Heart left ventricle (tissue), 13 donors: ENCODE results near the gene HDLBP.

ENCODE experiments used
- POLR2A ChIP-seq, 2 donors: fragments of 450-650 bp; IDR thresholded peaks; one replicate each; pipeline ENCODE4 v1.6.1; 2017; ENCODE audit warnings: antibody characterized with exemption in 2 of 2, mild to moderate bottlenecking in 2 of 2, moderate library complexity in 2 of 2
- TF ChIP-seq, protein P1 (sequence below), 12 donors: fragments of 200-600 bp; sonication (generic) in 4 of 12; IDR thresholded peaks; one replicate each; pipeline versions ENCODE4 v1.5.0 to v1.8.0; 2018 to 2022; ENCODE audit warnings: antibody characterized with exemption in 12 of 12, mild to moderate bottlenecking in 5 of 12
- donor health status: ischemic (EF 13 %, LVEDD 7.1; RV severe dilation, severe dysfunction).
- donor health status: DM: no; HTN: yes; CAD: no.
- donor health status: DM: no; HTN: no; CAD: no.
- donor health status: ischemic (EF 25% LVEDD 6.9; RV normal size, moderate dysfunction).
- donor health status: ischemic (EF 25% LVEDD 5.7; RV mildly dilated, moderate dysfunction).
- donor health status: ischemic (EF 35%, LVEDD 5.7; RV mildly dilated, moderate dysfunction).
- donor health status: nonischemic (EF 11% LVEDD 7.7; RV severe dilation, severe dysfunction).
- donor health status: DM: yes; HTN: yes; CAD: no.
- donor health status: PGD.
- donor health status: ischemic (EF 29% LVEDD 5.4; RV normal size, mild dysfunction).
- donor health status: nonischemic (EF 23%, LVEDD 6.1; RV moderate dilation, normal function).

DNA sequence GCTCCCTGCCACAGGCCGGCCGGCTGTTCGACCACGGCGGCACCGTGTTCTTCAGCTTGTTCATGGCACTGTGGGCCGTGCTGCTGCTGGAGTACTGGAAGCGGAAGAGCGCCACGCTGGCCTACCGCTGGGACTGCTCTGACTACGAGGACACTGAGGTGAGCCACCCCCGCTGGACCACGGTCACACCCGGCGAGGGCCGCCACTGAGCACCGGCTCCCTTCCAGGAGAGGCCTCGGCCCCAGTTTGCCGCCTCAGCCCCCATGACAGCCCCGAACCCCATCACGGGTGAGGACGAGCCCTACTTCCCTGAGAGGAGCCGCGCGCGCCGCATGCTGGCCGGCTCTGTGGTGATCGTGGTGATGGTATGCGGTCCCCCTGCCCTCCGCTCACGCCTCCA lies 106.2 kb downstream of the HDLBP start:
- TF ChIP-seq, protein P1, sequence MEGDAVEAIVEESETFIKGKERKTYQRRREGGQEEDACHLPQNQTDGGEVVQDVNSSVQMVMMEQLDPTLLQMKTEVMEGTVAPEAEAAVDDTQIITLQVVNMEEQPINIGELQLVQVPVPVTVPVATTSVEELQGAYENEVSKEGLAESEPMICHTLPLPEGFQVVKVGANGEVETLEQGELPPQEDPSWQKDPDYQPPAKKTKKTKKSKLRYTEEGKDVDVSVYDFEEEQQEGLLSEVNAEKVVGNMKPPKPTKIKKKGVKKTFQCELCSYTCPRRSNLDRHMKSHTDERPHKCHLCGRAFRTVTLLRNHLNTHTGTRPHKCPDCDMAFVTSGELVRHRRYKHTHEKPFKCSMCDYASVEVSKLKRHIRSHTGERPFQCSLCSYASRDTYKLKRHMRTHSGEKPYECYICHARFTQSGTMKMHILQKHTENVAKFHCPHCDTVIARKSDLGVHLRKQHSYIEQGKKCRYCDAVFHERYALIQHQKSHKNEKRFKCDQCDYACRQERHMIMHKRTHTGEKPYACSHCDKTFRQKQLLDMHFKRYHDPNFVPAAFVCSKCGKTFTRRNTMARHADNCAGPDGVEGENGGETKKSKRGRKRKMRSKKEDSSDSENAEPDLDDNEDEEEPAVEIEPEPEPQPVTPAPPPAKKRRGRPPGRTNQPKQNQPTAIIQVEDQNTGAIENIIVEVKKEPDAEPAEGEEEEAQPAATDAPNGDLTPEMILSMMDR (IDR thresholded peaks at IDR 0.05), result no peak
- no peak for TF ChIP-seq POLR2A (IDR thresholded peaks at IDR 0.05)
